GM18508 (cell line): Measurements from ENCODE around the gene TMEM214.
"Not testable (repeated sequence)": the region's sequence is repeated elsewhere in the genome, so short reads cannot be mapped to it uniquely, and the experiment has no call there.

Experiments
- ATAC-seq: cut with Tn5 transposase; IDR thresholded peaks from one replicate; pipeline ENCODE4 v1.9.1; 2021; ENCODE audit warnings: moderate number of reproducible peaks; ENCODE audit not compliant: insufficient read depth, unreplicated experiment

TMEM214 gene

DNA sequence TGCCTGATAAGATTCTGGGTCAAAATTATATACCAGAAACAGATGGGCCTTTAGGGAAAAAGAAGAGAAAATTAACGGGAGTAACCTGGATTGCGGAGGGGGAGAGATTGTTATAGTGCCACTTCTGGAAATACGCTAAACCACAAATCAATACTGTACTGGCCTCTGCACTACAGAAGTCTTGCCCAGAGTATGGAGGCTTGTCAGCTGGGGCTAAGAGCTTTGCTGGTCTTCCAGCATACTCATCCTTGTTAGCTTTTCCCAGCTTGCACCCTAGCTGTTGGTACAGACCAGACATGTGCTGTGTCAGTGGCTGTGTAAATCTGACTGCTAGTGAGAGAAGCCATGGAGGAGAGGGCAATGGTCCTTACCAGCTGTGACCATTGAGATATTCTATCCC lies 27.6 kb downstream of the TMEM214 start:
- no peak for ATAC-seq

DNA sequence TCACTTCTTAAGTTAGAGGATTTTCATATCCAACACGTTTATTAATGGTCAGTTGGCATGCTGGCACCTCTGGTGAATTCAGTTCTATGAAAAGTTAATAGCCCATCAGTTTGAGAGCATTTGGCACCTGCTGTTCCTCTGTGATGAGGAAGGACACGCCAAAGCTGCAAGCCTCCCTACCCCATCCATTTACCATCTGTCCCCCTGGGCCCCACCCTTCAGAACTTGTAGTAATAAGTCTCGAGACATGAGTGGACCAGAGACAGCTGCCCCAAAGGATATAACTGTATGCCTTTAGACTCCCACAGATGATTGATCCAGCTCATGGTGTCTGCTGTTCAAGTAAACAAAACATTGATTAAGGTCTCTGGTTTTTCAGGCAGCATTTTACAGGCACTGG lies 32.4 kb downstream of the TMEM214 start:
- ATAC-seq: no peak

DNA sequence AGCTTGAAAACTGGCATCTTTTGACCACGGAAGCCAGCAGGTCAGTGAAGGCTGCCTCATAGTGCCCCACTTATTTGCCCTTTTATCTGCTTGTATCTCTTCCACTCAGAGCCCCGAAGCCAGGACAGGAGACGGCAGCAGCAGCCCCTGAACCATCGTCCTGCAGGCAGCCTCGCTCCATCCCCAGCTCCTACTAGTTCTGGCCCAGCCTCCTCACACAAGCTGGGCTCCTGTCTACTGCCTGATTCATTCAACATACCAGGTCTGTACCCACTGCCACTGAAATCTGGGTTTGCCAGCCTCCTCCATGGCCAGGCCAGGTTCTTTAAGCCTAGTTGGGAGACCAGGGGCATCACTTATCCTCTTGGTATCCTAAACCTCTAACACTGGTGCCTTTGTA lies 34.6 kb downstream of the TMEM214 start:
- ATAC-seq: no peak

- no peak for ATAC-seq
Observed at GRCh38 chr2:27069436-27069835, 36.7 kb downstream of the TMEM214 start.

DNA sequence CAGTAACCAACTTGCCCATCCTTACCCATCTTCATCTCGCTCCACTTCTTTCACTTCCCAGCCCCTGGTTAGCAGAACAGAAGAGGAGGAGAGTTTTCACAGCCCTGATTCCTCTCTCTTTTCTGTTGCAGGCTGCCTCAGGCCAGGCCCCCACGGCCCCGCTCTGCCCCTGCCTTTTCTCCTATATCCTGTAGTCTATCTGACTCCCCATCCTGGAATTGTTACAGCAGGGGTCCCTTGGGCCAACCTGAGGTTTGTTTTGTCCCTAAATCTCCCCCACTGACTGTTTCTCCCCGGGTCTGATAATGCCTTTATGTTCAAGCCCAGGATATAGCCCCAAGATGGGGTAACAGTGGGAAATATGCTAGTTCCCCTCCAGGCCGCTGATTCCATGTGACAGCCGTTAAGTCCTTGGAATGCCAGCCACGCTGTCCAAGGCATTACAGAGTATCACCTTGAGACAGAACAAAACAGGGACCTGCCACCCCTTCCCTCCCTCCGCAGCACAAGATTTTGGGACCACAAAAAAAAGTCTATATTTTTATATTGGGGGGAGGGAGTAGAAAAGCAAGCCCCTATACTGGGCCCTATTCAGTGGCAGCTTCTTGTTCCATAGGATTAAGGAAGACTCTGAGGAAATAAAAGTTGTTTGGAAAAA lies 37.3 kb downstream of the TMEM214 start:
- ATAC-seq: no peak

DNA sequence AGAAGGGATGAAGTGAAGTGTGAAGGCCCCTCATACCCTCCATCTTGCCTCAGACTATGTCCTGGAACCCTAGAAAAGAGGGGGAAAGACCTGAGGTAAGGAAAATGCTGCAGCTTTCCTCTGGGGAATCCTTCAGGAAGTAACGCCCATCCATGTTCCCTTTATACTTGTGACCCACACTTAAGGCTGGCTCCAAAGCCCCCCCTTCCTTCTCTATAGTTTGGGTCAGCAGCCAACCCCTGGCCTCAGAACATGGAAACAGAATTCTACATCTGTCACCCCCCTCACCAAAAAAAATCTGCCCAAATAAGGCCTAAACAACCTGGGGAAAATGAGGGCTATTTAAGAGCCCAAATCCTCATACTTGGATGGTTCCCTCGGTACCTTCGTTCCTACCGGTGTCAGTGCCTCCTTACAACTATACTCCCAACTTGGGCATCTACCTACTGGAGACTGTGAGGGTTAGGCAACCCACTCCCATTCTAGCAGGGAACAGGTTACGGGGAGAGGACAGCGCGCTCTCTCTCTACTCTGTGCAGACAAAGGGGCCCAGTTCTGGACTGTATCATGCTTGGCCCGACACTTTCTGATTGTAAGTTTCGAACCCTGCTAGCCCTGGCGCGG lies 38.0 kb downstream of the TMEM214 start:
- no peak for ATAC-seq

DNA sequence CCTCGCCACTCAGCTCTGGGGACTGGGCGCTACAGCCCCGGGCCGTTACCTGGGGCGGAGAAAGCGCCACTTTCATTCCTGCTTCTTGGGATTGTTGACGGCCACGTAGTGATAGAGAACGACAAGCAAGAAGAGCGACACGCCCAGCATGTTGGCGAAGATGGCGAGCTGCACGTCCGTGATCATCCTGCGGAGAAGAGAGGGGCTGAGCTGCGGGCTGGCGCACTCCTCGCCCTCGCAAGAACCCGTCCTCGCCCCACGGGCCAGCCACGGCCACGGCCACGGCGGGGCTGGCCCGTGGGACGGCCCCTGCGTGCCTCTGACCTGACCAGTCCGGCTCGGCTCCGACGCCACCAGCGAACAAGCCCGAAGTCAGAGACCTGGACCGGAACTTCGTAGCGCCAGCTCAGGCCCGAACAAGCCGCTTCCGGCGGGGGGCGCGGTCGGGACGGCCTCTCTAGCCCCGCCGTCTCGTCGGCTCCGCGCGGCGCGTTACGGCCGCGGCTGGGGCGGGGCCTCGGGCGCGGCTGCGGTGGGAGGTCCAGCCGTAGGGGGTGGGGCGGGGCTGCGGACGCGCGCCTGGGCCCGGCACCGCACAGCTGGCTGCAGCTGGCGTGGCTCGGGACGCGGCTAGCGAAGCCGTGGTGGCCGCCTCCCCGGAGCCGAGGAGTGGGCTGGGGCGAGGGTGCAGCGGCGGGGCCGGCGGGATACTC lies 38.7 kb downstream of the TMEM214 start, which contains the start of gene OST4:
OST4 (minus strand) TSS at position 378 of the 713 bp plus-strand sequence.
- peak; percentile 52 for ATAC-seq

DNA sequence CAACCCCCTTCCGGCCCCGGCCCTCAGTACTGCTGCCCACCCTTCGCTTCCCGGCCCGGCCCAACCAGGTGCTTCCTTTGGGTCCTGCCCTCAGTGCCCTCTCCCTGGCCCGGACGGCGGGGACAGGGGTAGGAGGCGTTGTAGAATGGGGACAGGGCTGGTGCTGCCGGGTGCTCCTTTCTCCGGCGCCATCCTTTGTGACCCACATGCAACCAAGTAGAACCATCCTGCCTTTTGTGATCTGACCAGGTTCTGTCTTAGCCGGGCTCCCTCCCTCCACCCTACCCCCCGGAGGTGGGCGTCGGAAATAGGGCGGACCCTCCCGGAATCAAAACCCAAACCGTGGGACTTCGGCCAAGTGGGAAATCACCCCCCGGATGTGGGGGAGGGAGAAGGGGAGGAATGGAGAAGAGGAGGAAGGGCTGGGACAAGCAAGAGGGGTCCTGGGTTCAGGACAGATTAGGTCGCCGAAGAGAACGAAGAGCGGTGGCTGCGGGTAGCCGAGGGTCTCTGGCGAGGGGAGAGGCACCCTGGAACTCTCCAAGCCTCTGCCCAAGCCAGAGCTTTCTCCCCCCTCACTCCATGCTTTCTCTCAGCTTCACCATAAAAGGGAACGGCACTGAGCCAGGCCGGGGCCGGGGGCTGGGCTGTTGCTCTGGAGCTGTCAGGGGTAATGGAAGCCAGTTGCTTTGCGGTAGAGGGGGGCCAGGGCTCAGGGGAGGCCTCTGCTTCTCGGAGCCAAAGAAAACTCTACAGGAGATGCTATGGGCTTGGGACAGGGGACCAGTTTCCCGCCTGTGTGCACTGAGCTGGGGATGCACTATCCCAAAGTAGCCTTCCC lies 39.4 kb downstream of the TMEM214 start:
- ATAC-seq: no peak

GRCh38 chr2:27072920-27073319 lies 40.2 kb downstream of the TMEM214 start:
- ATAC-seq: no peak

DNA sequence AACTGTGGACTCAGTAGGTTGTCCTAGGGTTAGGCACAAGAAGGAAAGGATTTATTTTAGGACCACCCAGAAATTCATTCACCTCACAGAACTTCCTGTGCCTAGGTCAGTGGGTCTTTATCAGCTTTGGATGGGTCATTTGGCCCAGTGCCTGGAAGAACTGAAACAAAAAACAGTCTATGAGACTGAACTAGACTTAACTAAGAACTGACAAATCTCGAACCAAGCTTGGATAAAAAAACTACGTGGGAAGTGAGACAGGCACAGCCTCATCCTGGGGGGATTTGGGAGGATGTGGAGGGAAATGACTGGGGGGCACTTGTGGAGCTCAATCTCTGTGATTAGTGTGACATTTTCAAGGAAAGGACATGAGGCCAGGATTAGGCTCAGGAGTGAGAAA lies 41.0 kb downstream of the TMEM214 start:
- no peak for ATAC-seq

GRCh38 chr2:27074738-27075565 lies 42.2 kb downstream of the TMEM214 start:
- ATAC-seq: no peak

GRCh38 chr2:27075566-27075871 lies 42.8 kb downstream of the TMEM214 start:
- ATAC-seq: not testable (repeated sequence)

GRCh38 chr2:27076323-27076722 lies 43.6 kb downstream of the TMEM214 start:
- ATAC-seq: no peak

- no peak for ATAC-seq
Observed at GRCh38 chr2:27077231-27077630, 44.5 kb downstream of the TMEM214 start.

DNA sequence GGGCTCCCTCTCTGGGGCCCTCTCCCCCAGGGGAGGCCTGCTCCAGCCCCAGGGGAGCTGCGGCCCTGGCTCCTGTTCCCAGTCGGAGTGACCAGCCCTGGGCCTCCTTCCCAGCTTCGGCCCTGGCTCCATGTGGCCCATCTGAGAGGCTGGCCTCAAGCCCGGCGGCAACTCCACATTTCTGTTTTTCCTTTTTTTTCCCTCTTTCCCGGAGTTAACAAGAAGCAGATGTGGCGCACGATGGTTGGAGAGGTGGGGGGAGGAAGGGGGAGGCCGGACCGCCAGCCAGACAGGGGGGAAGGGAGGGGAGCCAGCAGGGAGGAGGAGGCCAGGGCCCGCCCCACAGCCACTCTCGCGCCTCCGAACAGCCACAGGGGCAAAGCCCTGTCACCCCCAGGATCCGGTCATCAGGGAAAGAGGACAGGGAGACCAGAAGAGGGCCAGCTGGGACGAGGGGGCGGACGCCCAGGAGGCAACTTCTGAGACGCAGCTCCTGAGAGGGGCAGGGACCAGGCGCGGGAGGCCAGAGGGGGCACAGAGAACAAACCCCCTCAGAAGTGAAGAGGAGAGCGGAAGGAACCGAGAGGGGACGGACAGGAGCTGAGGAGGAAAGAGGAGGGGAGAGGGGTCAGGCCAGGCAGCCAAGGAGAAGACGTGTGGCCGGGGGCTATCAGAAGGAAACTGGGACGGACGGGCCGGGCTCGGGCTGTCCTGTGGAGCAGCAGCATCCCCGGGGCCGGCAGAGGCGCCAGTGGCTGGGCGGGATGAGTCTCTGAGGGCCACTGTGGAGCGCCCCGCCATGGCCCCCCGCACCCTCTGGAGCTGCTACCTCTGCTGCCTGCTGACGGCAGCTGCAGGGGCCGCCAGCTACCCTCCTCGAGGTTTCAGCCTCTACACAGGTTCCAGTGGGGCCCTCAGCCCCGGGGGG lies 45.8 kb downstream of the TMEM214 start, which contains the start of gene EMILIN1:
EMILIN1 (plus strand) TSS at position 349 of the 928 bp plus-strand sequence; CDS start at position 800, 451 bp downstream.
- ATAC-seq: no peak

- no peak for ATAC-seq
Observed at GRCh38 chr2:27079233-27080139, 46.7 kb downstream of the TMEM214 start.

- ATAC-seq: no peak
Observed at GRCh38 chr2:27080140-27080469, 47.3 kb downstream of the TMEM214 start.

GRCh38 chr2:27080603-27080936 lies 47.8 kb downstream of the TMEM214 start:
- ATAC-seq: no peak
